ENCODE measurements around the gene FBXO42. TPM values are rescaled to one million over a fixed set of nuclear protein-coding genes. Genes with fewer than 3 reads are reported as not detected.

FBXO42 gene
- total RNA-seq, 1 donor from 2014 or later: 25.6 TPM

GRCh38 chr1:16286122-16286521 lies 66.2 kb downstream of the FBXO42 start:
- Mint-ChIP-seq H3K4me1 (ENCODE audit: low read depth, unreplicated experiment) (no peaks in the 10 kb centered on the region), H3K4me3 (ENCODE audit: unreplicated experiment) (no peak overlapping the region), H3K36me3 (ENCODE audit: low read depth, unreplicated experiment) (peaks cover 12% of the 10 kb centered on the region), H3K27me3 (ENCODE audit: low read depth, unreplicated experiment) (no peaks in the 10 kb centered on the region), H3K9me3 (ENCODE audit: unreplicated experiment) (no peaks in the 10 kb centered on the region), H3K27ac (ENCODE audit: unreplicated experiment) (no peak overlapping the region)
- Histone ChIP-seq H4K20me1 (ENCODE audit: insufficient read depth, low read length) (peaks cover 50% of the 10 kb centered on the region), H3K4me2 (ENCODE audit: low read length) (no peak overlapping the region), H3K27me3 (ENCODE audit: insufficient read depth, low read length) (no peaks in the 10 kb centered on the region), H3K4me3 (ENCODE audit: insufficient read depth, low read depth, low read length) (no peak overlapping the region), H3K36me3 (ENCODE audit: insufficient read depth, low read length) (peaks cover 4% of the 10 kb centered on the region), H3K4me1 (ENCODE audit: insufficient read depth, low read length) (no peaks in the 10 kb centered on the region), H2AFZ (ENCODE audit: low read depth, low read length) (no peak overlapping the region), H3K9ac (ENCODE audit: low read length) (no peak overlapping the region), H3K9me3 (ENCODE audit: insufficient read depth, low read depth, low read length) (no peaks in the 10 kb centered on the region), H3K79me2 (ENCODE audit: insufficient read depth, low read length) (peaks cover 13% of the 10 kb centered on the region), H3K27ac (ENCODE audit: low read depth, low read length) (no peak overlapping the region)
- TF ChIP-seq EZH2 (IDR thresholded peaks at IDR 0.05; ENCODE audit: insufficient read depth, low read length) (no peak), CTCF (IDR thresholded peaks at IDR 0.05; ENCODE audit: insufficient read depth, low read depth, low read length) (no peak)
- no peak for FAIRE-seq
- DNase-seq (ENCODE audit: low read depth): no peak

GRCh38 chr1:16281765-16282164 lies 70.5 kb downstream of the FBXO42 start:
- Mint-ChIP-seq H3K4me1 (ENCODE audit: low read depth, unreplicated experiment) (no peaks in the 10 kb centered on the region), H3K36me3 (ENCODE audit: low read depth, unreplicated experiment) (peaks cover 5% of the 10 kb centered on the region), H3K4me3 (ENCODE audit: unreplicated experiment) (no peak overlapping the region), H3K9me3 (ENCODE audit: unreplicated experiment) (no peaks in the 10 kb centered on the region), H3K27me3 (ENCODE audit: low read depth, unreplicated experiment) (no peaks in the 10 kb centered on the region), H3K27ac (ENCODE audit: unreplicated experiment) (no peak overlapping the region)
- Histone ChIP-seq H3K4me1 (ENCODE audit: insufficient read depth, low read length) (no peaks in the 10 kb centered on the region), H3K27me3 (ENCODE audit: insufficient read depth, low read length) (no peaks in the 10 kb centered on the region), H2AFZ (ENCODE audit: low read depth, low read length) (no peak overlapping the region), H3K79me2 (ENCODE audit: insufficient read depth, low read length) (peaks cover 7% of the 10 kb centered on the region), H3K36me3 (ENCODE audit: insufficient read depth, low read length) (peaks cover 4% of the 10 kb centered on the region), H3K4me3 (ENCODE audit: insufficient read depth, low read depth, low read length) (no peak overlapping the region), H3K9ac (ENCODE audit: low read length) (no peak overlapping the region), H3K27ac (ENCODE audit: low read depth, low read length) (no peak overlapping the region), H4K20me1 (ENCODE audit: insufficient read depth, low read length) (peaks cover 32% of the 10 kb centered on the region), H3K9me3 (ENCODE audit: insufficient read depth, low read depth, low read length) (no peaks in the 10 kb centered on the region), H3K4me2 (ENCODE audit: low read length) (no peak overlapping the region)
- no peak for DNase-seq (ENCODE audit: low read depth)
- no peak for FAIRE-seq
- TF ChIP-seq CTCF (IDR thresholded peaks at IDR 0.05; ENCODE audit: insufficient read depth, low read depth, low read length) (no peak), EZH2 (IDR thresholded peaks at IDR 0.05; ENCODE audit: insufficient read depth, low read length) (no peak)

GRCh38 chr1:16279186-16279585 lies 73.1 kb downstream of the FBXO42 start:
- no peaks in the 10 kb centered on the region for H3K4me1 Mint-ChIP-seq (ENCODE audit: low read depth, unreplicated experiment)
- no peak overlapping the region for H3K4me3 ChIP-seq (ENCODE audit: insufficient read depth, low read depth, low read length)
- H3K4me1 ChIP-seq (ENCODE audit: insufficient read depth, low read length): no peaks in the 10 kb centered on the region
- H2AFZ ChIP-seq (ENCODE audit: low read depth, low read length): no peak overlapping the region
- H4K20me1 ChIP-seq (ENCODE audit: insufficient read depth, low read length): peaks cover 16% of the 10 kb centered on the region
- no peak overlapping the region for H3K4me2 ChIP-seq (ENCODE audit: low read length)
- DNase-seq (ENCODE audit: low read depth) (no peak), FAIRE-seq (no peak)
- no peaks in the 10 kb centered on the region for H3K36me3 ChIP-seq (ENCODE audit: insufficient read depth, low read length)
- no peaks in the 10 kb centered on the region for H3K27me3 ChIP-seq (ENCODE audit: insufficient read depth, low read length)
- no peaks in the 10 kb centered on the region for H3K9me3 ChIP-seq (ENCODE audit: insufficient read depth, low read depth, low read length)
- peaks cover 4% of the 10 kb centered on the region for H3K79me2 ChIP-seq (ENCODE audit: insufficient read depth, low read length)
- no peak for TF ChIP-seq CTCF (IDR thresholded peaks at IDR 0.05; ENCODE audit: insufficient read depth, low read depth, low read length)
- TF ChIP-seq EZH2 (IDR thresholded peaks at IDR 0.05; ENCODE audit: insufficient read depth, low read length): no peak
- no peak overlapping the region for H3K27ac ChIP-seq (ENCODE audit: low read depth, low read length)
- H3K9ac ChIP-seq (ENCODE audit: low read length): no peak overlapping the region
- peaks cover 11% of the 10 kb centered on the region for H3K36me3 Mint-ChIP-seq (ENCODE audit: low read depth, unreplicated experiment)
- H3K4me3 Mint-ChIP-seq (ENCODE audit: unreplicated experiment): no peak overlapping the region
- no peaks in the 10 kb centered on the region for H3K9me3 Mint-ChIP-seq (ENCODE audit: unreplicated experiment)
- no peaks in the 10 kb centered on the region for H3K27me3 Mint-ChIP-seq (ENCODE audit: low read depth, unreplicated experiment)
- no peak overlapping the region for H3K27ac Mint-ChIP-seq (ENCODE audit: unreplicated experiment)

Measured in astrocyte (in vitro differentiated cells and primary cell).